Upper lobe of right lung (tissue), 1 donor: ENCODE data around the gene MRPL41. TPM values are rescaled to one million over a fixed set of nuclear protein-coding genes. Genes with fewer than 3 reads are reported as not detected.

ENCODE experiments used
- ATAC-seq: fragments of 200-7000 bp; cut with Tn5 transposase; one replicate; pipeline ENCODE4 v1.9.1; 2020; ENCODE audit warnings: mild to moderate bottlenecking, moderate library complexity
- DNase-seq: peaks from one replicate; pipeline ENCODE4 v3.0.0-alpha.2; 2020
- H3K27ac ChIP-seq: fragments of 200-600 bp; one replicate; pipeline ENCODE4 v1.8.0; 2022
- H3K27me3 ChIP-seq: fragments of 200-600 bp; one replicate; pipeline ENCODE4 v1.8.0; 2022; ENCODE audit warnings: mild to moderate bottlenecking
- H3K36me3 ChIP-seq: fragments of 200-600 bp; one replicate; pipeline ENCODE4 v1.8.0; 2022
- H3K4me1 ChIP-seq: fragments of 200-600 bp; one replicate; pipeline ENCODE4 v1.8.0; 2022
- H3K4me3 ChIP-seq: fragments of 200-600 bp; one replicate; pipeline ENCODE4 v1.8.0; 2022; ENCODE audit warnings: mild to moderate bottlenecking
- H3K9me3 ChIP-seq: fragments of 200-600 bp; one replicate; pipeline ENCODE4 v1.8.0; 2022
- intact Hi-C: fragments of 100-400 bp; cut with DNase I; formaldehyde crosslinking; loops from one replicate; pipeline ENCODE4 v1.11.0; 2022
- long read RNA-seq: library from polyadenylated mRNA; unstranded; transcript quantifications from one replicate; pipeline ENCODE4 v2.0.0, GENCODE V29; 2021
- total RNA-seq: library from RNA; stranded (reverse); fragmentation: NEBNext Ultra II Directional; extraction: Animal tissue kit (Norgen Biotek cat#: 25700); gene quantifications from one replicate; pipeline ENCODE4 v1.2.1, GENCODE V29; 2021
- TF ChIP-seq, protein P1 (sequence below): fragments of 200-600 bp; IDR thresholded peaks from one replicate; pipeline ENCODE4 v1.8.0; 2022; ENCODE audit warnings: antibody characterized with exemption
- donor health status: DM: no; HTN: yes; CAD: no; lungs with severe emphysema.

Gene MRPL41
- 41.6 TPM for total RNA-seq
- long read RNA-seq, transcript MRPL41-201 (2 exons, 1,262 nt): major isoform, 26 of 29 reads
- long read RNA-seq, partial matches to known transcripts: 0 of 29 reads
- long read RNA-seq, other reads (novel, unspliced or antisense): 3 of 29 reads

DNA sequence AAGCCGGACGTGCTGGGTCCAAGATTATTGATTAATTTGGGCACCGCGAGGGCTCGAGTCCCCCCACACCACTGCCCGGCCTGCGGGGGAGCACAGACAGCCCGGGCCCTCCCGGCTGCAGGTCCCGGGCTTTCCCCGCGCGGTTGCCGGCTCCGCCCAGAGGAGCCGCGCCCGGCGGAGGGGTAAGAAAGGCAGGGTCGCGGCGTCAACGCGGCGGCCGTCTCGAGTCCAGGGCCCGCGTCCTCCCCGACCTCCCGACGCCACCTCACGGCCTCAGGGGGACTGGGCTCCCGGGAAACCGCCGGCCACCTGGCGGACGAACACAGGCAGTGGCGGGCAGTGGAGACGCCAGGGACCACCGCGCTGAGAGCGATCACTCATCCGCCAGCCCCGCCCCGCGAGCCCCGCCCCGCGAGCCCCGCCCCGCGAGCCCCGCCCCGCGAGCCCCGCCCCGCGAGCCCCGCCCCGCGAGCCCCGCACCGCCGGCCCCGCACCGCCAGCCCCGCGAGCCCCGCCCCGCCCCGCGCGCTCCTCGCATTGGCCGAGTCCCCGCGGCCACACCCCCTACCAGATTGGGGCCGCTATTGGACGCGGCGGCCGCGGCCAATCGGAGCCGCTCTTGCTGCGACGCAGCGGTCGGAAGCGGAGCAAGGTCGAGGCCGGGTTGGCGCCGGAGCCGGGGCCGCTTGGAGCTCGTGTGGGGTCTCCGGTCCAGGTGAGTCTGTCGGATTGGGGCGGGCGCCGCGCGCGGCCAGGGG lies at the start of gene MRPL41:
MRPL41 (plus strand) TSS at position 616 of the 758 bp plus-strand sequence. CDS start 203 bp downstream, outside the sequence.
- Histone ChIP-seq H3K27me3 (no peaks in the 10 kb centered on the region), H3K36me3 (peaks cover 17% of the 10 kb centered on the region), H3K27ac (peak within 1 kb of the TSS; percentile 81), H3K4me3 (peak within 1 kb of the TSS; percentile 79), H3K9me3 (no peaks in the 10 kb centered on the region), H3K4me1 (peaks cover 14% of the 10 kb centered on the region)
- intact Hi-C loops: no loop called here
- TF ChIP-seq, protein P1, sequence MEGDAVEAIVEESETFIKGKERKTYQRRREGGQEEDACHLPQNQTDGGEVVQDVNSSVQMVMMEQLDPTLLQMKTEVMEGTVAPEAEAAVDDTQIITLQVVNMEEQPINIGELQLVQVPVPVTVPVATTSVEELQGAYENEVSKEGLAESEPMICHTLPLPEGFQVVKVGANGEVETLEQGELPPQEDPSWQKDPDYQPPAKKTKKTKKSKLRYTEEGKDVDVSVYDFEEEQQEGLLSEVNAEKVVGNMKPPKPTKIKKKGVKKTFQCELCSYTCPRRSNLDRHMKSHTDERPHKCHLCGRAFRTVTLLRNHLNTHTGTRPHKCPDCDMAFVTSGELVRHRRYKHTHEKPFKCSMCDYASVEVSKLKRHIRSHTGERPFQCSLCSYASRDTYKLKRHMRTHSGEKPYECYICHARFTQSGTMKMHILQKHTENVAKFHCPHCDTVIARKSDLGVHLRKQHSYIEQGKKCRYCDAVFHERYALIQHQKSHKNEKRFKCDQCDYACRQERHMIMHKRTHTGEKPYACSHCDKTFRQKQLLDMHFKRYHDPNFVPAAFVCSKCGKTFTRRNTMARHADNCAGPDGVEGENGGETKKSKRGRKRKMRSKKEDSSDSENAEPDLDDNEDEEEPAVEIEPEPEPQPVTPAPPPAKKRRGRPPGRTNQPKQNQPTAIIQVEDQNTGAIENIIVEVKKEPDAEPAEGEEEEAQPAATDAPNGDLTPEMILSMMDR: peak; percentile 57
- ATAC-seq (peak; percentile 91), DNase-seq (peak; percentile 95)

DNA sequence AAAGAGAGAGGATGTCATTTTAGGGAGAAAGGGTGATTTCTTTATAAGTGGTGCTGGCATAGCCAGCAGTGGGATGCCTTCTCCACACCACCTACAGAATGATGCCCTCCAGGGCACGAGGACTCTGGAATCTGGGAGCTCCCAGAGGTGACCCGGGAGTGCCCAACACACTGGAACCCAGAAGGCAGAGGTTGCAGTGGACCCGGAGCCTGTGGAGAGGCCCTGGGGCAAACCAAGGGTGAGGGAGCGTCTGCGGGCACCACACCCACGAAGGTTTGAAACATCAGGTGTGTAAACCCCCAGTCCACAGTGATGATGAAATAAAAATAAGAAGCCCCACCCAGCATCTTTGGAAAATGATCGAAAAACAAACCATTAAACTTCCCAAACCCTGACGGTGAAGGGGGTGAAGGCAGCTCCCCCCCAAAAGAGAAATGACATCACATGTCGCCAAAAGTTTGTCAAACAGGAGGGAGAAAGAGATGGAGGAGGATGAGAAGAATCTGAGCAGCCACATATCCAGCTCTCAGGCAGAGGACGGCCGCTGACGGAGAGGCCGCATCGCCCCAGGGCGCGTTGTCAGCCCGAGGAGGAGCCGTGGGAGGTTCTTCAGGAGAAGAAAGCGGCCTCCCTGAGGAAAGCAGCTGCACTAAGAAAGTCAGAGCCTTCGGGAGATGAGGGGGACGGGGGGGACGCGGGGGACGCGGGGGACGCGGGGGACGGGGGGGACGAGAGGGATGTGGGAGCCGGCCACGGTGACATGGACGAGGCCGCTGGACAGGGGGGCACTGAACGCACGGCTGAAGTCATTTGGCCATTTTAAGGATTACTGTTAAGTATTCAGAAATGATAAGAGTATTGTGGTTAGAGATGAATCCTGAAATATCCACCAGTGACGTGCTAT lies 49.4 kb upstream of the MRPL41 start:
- TF ChIP-seq, protein P1: no peak
- no peaks in the 10 kb centered on the region for H3K36me3 ChIP-seq

DNA sequence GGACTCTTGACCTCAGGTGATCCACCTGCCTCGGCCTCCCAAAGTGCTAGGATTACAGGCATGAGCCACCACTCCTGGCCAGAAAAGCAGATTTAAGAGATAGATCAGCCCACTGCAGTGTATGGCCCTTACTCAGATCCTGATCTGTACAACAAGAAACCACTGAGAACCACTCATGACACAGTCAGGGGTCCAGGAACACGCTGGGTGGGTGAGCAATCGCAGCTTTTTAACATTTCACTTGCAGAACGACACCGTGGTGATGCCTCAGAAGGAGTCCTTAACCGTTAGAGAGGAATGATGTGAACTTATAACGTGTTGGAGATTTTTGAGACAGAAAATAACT lies 47.3 kb upstream of the MRPL41 start:
- Histone ChIP-seq H3K4me3 (no peak overlapping the region), H3K27me3 (no peaks in the 10 kb centered on the region), H3K4me1 (no peaks in the 10 kb centered on the region), H3K9me3 (no peaks in the 10 kb centered on the region), H3K27ac (no peak overlapping the region), H3K36me3 (no peaks in the 10 kb centered on the region)
- no peak for ATAC-seq
- TF ChIP-seq, protein P1: no peak
- DNase-seq: no peak
- intact Hi-C loops: no loop called here

More for the DNA sequence above, 49.4 kb upstream of the MRPL41 start:
- no peak overlapping the region for H3K27ac ChIP-seq
- no peak for DNase-seq
- H3K27me3 ChIP-seq: no peaks in the 10 kb centered on the region
- intact Hi-C loops: no loop called here
- H3K9me3 ChIP-seq: no peaks in the 10 kb centered on the region
- no peak overlapping the region for H3K4me3 ChIP-seq
- ATAC-seq: no peak
- no peaks in the 10 kb centered on the region for H3K4me1 ChIP-seq

DNA sequence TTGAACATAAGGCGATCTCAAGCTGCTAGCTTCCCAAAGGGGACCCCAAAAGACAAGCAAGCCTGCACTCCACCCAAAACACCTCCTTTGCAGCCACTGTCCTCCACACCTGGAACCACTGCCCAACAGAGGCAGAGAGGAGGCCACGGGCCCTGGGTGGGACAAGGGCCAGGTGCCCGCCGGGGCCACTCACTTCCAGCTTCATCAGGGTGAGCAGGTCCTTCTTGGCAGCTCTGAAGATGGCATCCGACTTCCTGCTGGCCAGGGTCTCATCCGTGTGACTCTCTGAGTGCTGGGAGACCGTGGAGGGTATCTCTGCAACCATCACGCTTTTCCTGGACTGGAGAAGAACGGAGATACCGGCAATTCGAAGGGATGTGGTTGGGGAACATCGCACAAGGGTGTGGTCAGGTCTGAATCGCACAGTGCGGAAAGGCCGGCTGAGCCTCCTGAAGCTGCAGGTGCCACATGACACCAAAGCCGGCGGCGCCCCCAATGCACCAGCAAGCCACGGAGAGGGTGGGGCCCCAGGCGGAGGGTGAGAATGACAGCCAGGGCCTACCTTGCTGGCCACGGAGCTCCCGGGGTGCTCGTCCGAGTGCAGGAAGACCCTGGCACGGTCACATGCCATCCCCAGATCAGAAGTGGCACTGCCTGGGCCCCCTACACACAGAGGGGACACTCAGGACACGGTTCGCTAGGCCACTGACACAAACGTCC lies 46.1 kb upstream of the MRPL41 start:
- ATAC-seq: no peak
- Histone ChIP-seq H3K4me3 (no peak overlapping the region), H3K4me1 (no peaks in the 10 kb centered on the region), H3K36me3 (no peaks in the 10 kb centered on the region), H3K9me3 (no peaks in the 10 kb centered on the region), H3K27ac (no peak overlapping the region), H3K27me3 (no peaks in the 10 kb centered on the region)
- TF ChIP-seq, protein P1: no peak
- intact Hi-C loops: no loop called here
- DNase-seq: no peak

DNA sequence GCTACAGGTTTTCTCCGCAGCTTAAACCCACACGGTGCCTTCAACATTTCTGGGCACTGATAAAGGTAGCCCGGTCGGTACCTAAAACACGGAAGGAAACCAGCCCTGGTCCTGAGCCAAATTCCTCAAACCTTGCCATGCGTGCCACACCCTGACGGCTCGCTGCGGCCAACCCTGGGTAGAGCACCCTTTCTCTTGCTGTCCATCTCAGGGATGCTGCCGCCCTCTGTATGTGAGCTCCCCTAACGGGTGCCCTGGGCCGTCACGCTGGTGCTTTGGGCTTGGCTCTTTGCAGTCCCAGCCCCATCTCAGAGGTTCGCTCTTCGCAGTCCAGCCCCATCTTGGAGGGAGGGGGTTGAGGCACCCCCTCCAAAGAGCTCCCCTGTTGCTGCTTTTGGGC lies 45.4 kb upstream of the MRPL41 start:
- ATAC-seq: peak; percentile 14
- Histone ChIP-seq H3K4me1 (no peaks in the 10 kb centered on the region), H3K4me3 (no peak overlapping the region), H3K36me3 (no peaks in the 10 kb centered on the region), H3K9me3 (no peaks in the 10 kb centered on the region), H3K27ac (no peak overlapping the region), H3K27me3 (no peaks in the 10 kb centered on the region)
- intact Hi-C loops: no loop called here
- no peak for DNase-seq
- TF ChIP-seq, protein P1: no peak
